HG02571 (cell line): Measurements from ENCODE around the gene ARID1A.
A peak's percentile ranks its signal among the peaks of the same experiment; 100 is the strongest.
"Not testable (repeated sequence)": the region's sequence is repeated elsewhere in the genome, so short reads cannot be mapped to it uniquely, and the experiment has no call there.

Source experiments
- ATAC-seq: cut with Tn5 transposase; IDR thresholded peaks from one replicate; pipeline ENCODE4 v1.9.1; 2021; ENCODE audit warnings: mild to moderate bottlenecking, moderate library complexity; ENCODE audit not compliant: unreplicated experiment

The ARID1A gene

DNA sequence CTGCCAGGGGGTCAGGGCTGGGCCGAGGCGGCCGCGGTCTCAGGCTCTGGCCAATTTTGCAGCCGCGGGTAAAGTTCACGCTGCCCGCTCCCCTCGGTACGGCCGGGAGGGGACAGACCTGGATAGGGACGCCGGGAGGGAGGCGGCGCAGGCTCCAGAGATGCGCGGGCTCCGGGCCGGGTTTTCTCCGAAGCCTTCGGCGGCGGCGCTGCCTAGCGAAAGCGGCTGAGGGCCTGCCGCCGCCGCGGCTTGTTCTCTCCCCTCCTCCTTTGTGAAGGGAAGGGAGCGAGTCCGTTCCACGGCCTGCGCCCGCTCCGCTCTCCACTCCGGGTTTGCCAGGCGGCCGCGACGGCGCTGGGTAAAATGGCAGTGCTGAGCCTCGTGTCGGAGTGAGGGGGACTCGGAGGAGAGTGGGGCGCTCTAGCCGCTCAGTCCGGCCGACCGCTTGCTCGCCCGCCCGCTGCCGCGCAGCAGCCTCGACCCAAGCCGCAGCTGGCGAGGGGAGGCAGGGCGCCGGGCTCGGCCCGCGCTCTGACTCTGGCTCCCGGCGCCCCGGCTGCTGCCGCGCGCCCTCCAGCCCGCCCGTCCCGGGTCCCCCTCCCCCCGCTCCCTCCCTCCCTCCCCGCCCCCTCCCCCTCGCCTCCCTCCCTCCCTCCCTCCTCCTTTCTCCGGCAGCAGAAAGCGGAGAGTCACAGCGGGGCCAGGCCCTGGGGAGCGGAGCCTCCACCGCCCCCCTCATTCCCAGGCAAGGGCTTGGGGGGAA is at the start of gene ARID1A:
TSS of gene ARID1A (plus strand) at position 660 of the 763 bp plus-strand sequence. CDS start 389 bp downstream, outside the sequence.
- peak; percentile 37 for ATAC-seq

DNA sequence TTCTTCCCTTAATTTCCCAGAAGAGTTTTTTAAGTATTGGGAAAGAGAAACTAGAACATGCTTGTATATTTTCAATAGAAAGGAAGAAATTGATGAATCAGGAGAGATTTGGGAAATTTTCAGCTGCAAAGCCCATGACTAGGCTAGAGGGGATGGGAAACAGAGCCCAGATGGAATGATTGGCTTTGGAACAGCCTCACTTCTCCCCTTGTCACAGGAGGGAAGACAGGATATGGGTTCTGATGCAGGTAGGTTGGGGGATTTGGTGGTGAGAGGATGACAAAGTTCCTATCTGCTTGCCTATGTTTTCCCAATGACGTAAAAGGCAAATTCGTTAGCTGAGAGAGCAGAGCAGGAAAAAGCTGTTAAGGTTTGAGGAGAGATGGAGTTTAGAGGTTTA is 31.0 kb upstream of the ARID1A start:
- ATAC-seq = no peak

DNA sequence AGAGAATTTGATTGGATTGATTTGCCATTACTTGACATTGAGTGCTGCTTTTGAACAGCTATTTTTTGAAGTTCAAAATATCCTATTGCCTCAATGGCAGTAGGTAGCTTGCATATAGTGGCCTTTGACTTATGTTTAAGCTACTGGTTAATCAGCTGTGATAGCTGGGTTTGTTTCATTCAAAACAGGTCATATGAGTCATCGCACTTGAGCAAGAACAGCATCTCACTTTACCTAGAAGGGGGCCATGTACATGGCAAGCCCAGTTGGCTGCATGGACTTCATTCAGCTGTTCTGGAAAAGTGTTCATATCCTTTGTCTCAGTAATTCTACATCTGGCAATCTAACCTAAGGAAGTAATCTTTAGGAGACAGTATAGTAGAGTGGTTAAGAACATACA is 29.0 kb upstream of the ARID1A start:
- no peak for ATAC-seq

- ATAC-seq = not testable (repeated sequence)
These were observed 27.6 kb upstream of the ARID1A start for GRCh38 chr1:26668106-26668786.

DNA sequence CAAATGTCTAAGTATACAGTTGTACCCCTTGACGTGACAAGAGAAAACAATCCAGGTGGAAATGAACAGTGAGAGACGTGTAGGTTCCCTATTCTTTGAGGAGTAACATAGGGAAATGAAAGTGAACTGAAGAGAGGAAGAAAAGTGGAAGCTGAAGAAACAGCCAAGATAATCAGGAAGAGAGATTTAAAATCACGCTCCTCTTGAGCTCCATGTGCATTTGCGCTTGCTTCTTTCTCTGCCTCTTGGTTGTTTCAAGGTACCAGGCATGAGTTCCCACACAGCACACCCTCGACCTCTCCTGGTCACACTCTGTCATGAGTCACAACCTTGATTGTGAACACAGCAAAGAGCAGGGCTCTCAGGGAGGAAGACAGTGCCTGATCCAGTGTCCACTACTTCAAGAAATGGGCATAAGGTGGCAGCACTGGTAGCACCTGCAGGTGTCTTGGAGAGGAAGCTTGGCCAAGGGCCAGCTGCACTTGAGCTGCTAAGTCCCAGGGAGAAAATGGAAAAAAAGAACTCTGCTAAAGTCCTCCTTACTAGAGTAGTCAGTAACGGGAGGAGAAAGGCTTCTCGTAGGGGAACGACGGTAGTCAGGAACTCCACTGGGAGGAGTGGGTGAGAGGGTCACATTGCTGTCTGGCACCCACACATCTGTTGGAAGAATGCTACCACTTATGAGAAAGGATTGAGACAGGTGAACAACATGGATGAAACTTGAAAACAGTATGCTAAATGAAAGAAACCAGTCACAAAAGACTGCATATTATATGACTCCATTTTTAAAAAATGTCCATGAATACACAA is 18.3 kb upstream of the ARID1A start:
- peak; percentile 66 for ATAC-seq

- ATAC-seq = no peak
These were observed 10.9 kb upstream of the ARID1A start for GRCh38 chr1:26684763-26685508.

- no peak for ATAC-seq
These were observed 9.0 kb upstream of the ARID1A start for GRCh38 chr1:26686795-26687194.

- ATAC-seq = no peak
These were observed 6.3 kb upstream of the ARID1A start for GRCh38 chr1:26689504-26689903.

GRCh38 chr1:26690157-26690556 is 5.7 kb upstream of the ARID1A start:
- no peak for ATAC-seq

- no peak for ATAC-seq
These were observed 5.2 kb upstream of the ARID1A start for GRCh38 chr1:26690576-26691031.

GRCh38 chr1:26692211-26692792 is 3.5 kb upstream of the ARID1A start:
- no peak for ATAC-seq

- ATAC-seq = no peak
These were observed 2.9 kb upstream of the ARID1A start for GRCh38 chr1:26692793-26693490.

- ATAC-seq = no peak
These were observed 1.9 kb upstream of the ARID1A start for GRCh38 chr1:26693599-26694572.

DNA sequence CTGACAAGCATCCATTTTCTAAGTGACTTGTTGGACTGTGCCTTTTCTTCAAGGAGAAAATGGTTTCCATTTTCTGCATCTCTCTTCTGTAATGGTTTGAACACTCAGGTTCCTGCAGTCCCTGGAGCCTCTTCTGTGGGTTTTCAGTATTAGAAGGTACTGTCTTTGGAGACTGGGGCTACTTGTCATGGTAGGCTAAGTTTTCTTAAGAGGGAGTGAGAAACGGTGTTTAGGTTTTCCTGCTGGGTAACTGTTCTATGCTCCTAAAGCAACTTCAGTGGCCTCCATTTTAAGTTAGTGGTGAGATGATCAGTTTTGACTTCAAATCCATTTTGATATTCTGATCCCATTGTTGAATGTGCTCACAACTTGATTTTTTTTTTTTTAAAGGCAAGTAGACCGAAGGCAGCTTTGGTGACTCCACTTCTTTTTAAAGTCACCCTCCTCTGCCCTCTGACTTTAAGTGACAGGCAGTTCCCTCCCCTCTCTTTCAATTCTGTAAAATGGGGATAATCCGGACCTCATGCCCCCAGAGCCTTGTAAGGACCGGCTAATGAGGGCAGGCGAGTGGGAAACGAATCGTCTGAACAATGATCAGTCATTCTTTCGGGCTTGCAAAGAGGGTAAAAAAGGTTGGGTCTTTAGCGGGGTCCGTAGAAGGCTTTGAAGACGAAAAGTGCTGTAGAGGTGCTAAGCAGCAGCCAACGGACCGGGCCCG is 1.0 kb upstream of the ARID1A start:
- ATAC-seq = no peak

DNA sequence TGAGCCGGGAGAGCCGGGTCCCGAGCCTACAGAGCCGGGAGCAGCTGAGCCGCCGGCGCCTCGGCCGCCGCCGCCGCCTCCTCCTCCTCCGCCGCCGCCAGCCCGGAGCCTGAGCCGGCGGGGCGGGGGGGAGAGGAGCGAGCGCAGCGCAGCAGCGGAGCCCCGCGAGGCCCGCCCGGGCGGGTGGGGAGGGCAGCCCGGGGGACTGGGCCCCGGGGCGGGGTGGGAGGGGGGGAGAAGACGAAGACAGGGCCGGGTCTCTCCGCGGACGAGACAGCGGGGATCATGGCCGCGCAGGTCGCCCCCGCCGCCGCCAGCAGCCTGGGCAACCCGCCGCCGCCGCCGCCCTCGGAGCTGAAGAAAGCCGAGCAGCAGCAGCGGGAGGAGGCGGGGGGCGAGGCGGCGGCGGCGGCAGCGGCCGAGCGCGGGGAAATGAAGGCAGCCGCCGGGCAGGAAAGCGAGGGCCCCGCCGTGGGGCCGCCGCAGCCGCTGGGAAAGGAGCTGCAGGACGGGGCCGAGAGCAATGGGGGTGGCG is 371 bp downstream of the ARID1A start:
- ATAC-seq = no peak

DNA sequence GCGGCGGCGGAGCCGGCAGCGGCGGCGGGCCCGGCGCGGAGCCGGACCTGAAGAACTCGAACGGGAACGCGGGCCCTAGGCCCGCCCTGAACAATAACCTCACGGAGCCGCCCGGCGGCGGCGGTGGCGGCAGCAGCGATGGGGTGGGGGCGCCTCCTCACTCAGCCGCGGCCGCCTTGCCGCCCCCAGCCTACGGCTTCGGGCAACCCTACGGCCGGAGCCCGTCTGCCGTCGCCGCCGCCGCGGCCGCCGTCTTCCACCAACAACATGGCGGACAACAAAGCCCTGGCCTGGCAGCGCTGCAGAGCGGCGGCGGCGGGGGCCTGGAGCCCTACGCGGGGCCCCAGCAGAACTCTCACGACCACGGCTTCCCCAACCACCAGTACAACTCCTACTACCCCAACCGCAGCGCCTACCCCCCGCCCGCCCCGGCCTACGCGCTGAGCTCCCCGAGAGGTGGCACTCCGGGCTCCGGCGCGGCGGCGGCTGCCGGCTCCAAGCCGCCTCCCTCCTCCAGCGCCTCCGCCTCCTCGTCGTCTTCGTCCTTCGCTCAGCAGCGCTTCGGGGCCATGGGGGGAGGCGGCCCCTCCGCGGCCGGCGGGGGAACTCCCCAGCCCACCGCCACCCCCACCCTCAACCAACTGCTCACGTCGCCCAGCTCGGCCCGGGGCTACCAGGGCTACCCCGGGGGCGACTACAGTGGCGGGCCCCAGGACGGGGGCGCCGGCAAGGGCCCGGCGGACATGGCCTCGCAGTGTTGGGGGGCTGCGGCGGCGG is 1.0 kb downstream of the ARID1A start:
- ATAC-seq = no peak

DNA sequence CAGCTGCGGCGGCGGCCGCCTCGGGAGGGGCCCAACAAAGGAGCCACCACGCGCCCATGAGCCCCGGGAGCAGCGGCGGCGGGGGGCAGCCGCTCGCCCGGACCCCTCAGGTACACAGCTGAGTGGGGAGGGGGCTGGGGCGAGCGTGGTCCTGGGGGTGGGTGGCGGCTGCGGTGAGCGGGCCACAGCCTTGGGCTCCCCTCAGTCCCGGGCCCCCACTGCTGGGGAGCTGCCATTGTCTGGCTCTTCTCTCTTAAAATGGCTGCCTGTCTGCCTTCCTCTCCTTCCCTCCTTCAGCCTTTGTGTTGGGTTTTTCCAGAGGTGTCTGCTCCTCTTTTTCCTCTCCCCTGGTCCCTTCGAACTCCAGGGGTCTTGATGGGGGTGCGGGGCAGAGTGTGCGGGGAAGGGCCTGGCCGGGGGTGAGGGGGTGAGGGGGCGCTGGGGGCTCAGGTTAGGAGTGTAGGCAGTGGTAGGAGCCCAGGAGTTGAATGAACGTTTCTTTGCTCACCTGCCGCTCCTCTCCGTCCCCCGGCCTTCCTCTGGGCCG is 1.7 kb downstream of the ARID1A start:
- ATAC-seq = no peak
